Nephron (organoid): ENCODE results near the gene PDZD4.

Source experiments
- H3K27ac Mint-ChIP-seq, 3 experiments: 2 replicates each; pipeline ENCODE4 v1.8.0; 2020; ENCODE audit warnings: mixed read lengths in 3 of 3, mild to moderate bottlenecking in 2 of 3, moderate library complexity in 1 of 3
- H3K27me3 Mint-ChIP-seq: 2 replicates; pipeline ENCODE4 v1.8.0; 2021; ENCODE audit warnings: low read depth, mild to moderate bottlenecking, moderate library complexity, mixed read lengths
- H3K36me3 Mint-ChIP-seq: 2 replicates; pipeline ENCODE4 v1.8.0; 2020; ENCODE audit warnings: low read depth, mixed read lengths
- H3K4me1 Mint-ChIP-seq: 2 replicates; pipeline ENCODE4 v1.8.0; 2020; ENCODE audit warnings: mixed read lengths
- H3K4me3 Mint-ChIP-seq, 3 experiments: 2 replicates each; pipeline ENCODE4 v1.8.0; 2020; ENCODE audit warnings: mild to moderate bottlenecking in 3 of 3, mixed read lengths in 3 of 3, moderate library complexity in 2 of 3
- H3K9me3 Mint-ChIP-seq: 2 replicates; pipeline ENCODE4 v1.8.0; 2020; ENCODE audit warnings: mixed read lengths
- CTCF ChIP-seq, 3 experiments: fragments of 200-600 bp; sonication (generic); IDR thresholded peaks; one replicate each; pipeline ENCODE4 v1.5.0; 2021; ENCODE audit warnings: antibody characterized with exemption in 3 of 3; ENCODE audit not compliant: unreplicated experiment in 3 of 3

Gene PDZD4, protein sequence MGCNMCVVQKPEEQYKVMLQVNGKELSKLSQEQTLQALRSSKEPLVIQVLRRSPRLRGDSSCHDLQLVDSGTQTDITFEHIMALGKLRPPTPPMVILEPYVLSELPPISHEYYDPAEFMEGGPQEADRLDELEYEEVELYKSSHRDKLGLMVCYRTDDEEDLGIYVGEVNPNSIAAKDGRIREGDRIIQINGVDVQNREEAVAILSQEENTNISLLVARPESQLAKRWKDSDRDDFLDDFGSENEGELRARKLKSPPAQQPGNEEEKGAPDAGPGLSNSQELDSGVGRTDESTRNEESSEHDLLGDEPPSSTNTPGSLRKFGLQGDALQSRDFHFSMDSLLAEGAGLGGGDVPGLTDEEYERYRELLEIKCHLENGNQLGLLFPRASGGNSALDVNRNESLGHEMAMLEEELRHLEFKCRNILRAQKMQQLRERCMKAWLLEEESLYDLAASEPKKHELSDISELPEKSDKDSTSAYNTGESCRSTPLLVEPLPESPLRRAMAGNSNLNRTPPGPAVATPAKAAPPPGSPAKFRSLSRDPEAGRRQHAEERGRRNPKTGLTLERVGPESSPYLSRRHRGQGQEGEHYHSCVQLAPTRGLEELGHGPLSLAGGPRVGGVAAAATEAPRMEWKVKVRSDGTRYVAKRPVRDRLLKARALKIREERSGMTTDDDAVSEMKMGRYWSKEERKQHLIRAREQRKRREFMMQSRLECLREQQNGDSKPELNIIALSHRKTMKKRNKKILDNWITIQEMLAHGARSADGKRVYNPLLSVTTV

GRCh38 chrX:153829799-153830639 is at the start of gene PDZD4:
PDZD4 (minus strand) TSS chrX:153830544; CDS start chrX:153830298, 246 bp downstream.
- peaks cover 53% of the 10 kb centered on the region for H3K27me3 Mint-ChIP-seq
- H3K4me3 Mint-ChIP-seq: peak within 1 kb of the TSS; percentile 76 to 80 (median 77)
- peaks cover 7% of the 10 kb centered on the region for H3K36me3 Mint-ChIP-seq

GRCh38 chrX:153879741-153880439 is 49.5 kb upstream of the PDZD4 start:
- no peak overlapping the region for H3K27ac Mint-ChIP-seq

More at GRCh38 chrX:153829799-153830639, at the start of gene PDZD4:
- no peak for TF ChIP-seq CTCF (IDR thresholded peaks at IDR 0.05; ENCODE audit: unreplicated experiment in 3 of 3)
- no peak within 1 kb of the TSS for H3K27ac Mint-ChIP-seq
- no peaks in the 10 kb centered on the region for H3K4me1 Mint-ChIP-seq
- H3K9me3 Mint-ChIP-seq: peaks cover 22% of the 10 kb centered on the region

DNA sequence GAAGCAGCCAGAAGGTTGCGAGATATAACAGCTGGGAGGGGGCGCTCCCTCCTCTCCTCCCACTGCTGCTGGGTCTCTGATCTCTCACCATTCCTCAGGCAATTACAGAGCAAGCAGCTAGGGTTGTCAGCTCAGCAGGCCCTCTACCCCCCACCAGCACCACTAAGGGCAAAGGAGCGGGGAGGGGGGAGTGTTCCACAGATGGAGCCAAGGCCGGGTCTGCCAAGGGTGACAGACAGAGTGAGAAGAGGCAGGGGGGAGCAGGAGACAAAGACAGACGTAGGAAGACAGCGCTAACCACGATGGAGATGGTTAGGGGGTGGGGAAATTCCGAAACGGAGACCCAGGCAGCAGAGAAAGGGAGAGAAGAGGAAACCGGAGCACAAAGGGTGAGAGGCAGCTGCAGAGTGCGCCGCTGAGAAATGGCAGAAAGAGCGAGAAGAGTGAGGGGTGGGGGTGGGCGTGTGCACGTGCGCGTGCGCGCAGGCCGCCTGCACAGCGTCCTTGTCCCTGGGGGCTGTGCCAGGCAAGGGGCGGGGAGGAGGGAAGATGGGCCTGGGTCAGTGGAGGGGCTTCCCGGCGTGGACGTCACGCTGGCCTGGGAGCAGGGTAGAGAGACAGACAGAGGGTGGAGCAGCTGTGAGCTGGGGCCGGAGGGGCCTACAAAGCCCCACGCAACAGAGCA is 48.8 kb upstream of the PDZD4 start:
- no peak for TF ChIP-seq CTCF (IDR thresholded peaks at IDR 0.05; ENCODE audit: unreplicated experiment in 3 of 3)
- Mint-ChIP-seq H3K4me1 (peaks cover 12% of the 10 kb centered on the region), H3K4me3 (peak overlapping the region; percentile 6 to 70 (median 24)), H3K27me3 (peaks cover 25% of the 10 kb centered on the region), H3K27ac (peak overlapping the region in 1 of 3 experiments; percentile 37), H3K9me3 (peaks cover 22% of the 10 kb centered on the region), H3K36me3 (no peaks in the 10 kb centered on the region)

More at GRCh38 chrX:153879741-153880439, 49.5 kb upstream of the PDZD4 start:
- H3K9me3 Mint-ChIP-seq: peaks cover 17% of the 10 kb centered on the region
- no peak for TF ChIP-seq CTCF (IDR thresholded peaks at IDR 0.05; ENCODE audit: unreplicated experiment in 3 of 3)
- H3K36me3 Mint-ChIP-seq: no peaks in the 10 kb centered on the region
- H3K27me3 Mint-ChIP-seq: peaks cover 30% of the 10 kb centered on the region
- peaks cover 12% of the 10 kb centered on the region for H3K4me1 Mint-ChIP-seq
- no peak overlapping the region for H3K4me3 Mint-ChIP-seq

GRCh38 chrX:153878345-153878744 is 48.0 kb upstream of the PDZD4 start:
- peaks cover 23% of the 10 kb centered on the region for H3K9me3 Mint-ChIP-seq
- H3K4me1 Mint-ChIP-seq: peaks cover 12% of the 10 kb centered on the region
- peak overlapping the region in 2 of 3 experiments; percentile 4 to 46 for H3K4me3 Mint-ChIP-seq
- H3K36me3 Mint-ChIP-seq: no peaks in the 10 kb centered on the region
- peaks cover 23% of the 10 kb centered on the region for H3K27me3 Mint-ChIP-seq
- no peak overlapping the region for H3K27ac Mint-ChIP-seq
- TF ChIP-seq CTCF (IDR thresholded peaks at IDR 0.05; ENCODE audit: unreplicated experiment in 3 of 3): no peak
